A549 (cell line): Measurements from ENCODE around the gene MRPL17. TPM values are rescaled to one million over a fixed set of nuclear protein-coding genes. Genes with fewer than 3 reads are reported as not detected.

ENCODE experiments used
- ATAC-seq, 2 experiments: fragments of 200-7000 bp in 1 of 2; fragments of >200 bp in 1 of 2; cut with Nextera tagmentation in 1 of 2; cut with Tn5 transposase in 1 of 2; 3 replicates each; pipeline versions ENCODE4 v1.8.0 to v1.9.1; 2018 to 2020; ENCODE audit warnings: mild to moderate bottlenecking in 1 of 2, moderate library complexity in 1 of 2
- CTCF ChIA-PET: fragments of 300-600 bp; sonication (Branson Sonifier 250); formaldehyde crosslinking; extraction: SDS; loops from one replicate; lab custom pipeline; 2021; ENCODE audit warnings: antibody characterized with exemption, inconsistent platforms; lab: Yijun Ruan, JAX
- POLR2A ChIA-PET: fragments of 350-600 bp; formaldehyde crosslinking; extraction: SDS; loops from one replicate; lab custom pipeline; 2021; ENCODE audit warnings: antibody characterized with exemption, inconsistent platforms; lab: Yijun Ruan, JAX
- DNase-seq, 2 experiments: peaks; one replicate each; pipeline versions ENCODE4 v3.0.0 to v3.0.0-alpha.2; 2011 to 2016; ENCODE audit warnings: low read depth in 1 of 2, low spot score in 1 of 2
- FAIRE-seq: peaks from 2 replicates; lab custom pipeline; 2011; peaks lifted over from hg19 to GRCh38; lab: Jason Lieb, UNC
- H3K27ac ChIP-seq, 2 experiments: fragments of >200 bp; sonication (Bioruptor Twin); formaldehyde crosslinking; 3 replicates each; pipeline ENCODE4 v1.5.1; 2016 to 2017
- H3K4me1 ChIP-seq: fragments of >200 bp; sonication (Bioruptor Twin); formaldehyde crosslinking; 3 replicates; pipeline ENCODE4 v1.6.1; 2016
- H3K4me2 ChIP-seq: fragments of >200 bp; sonication (Bioruptor Twin); formaldehyde crosslinking; 3 replicates; pipeline ENCODE4 v1.6.1; 2016
- H3K4me3 ChIP-seq: fragments of >200 bp; sonication (Bioruptor Twin); formaldehyde crosslinking; 3 replicates; pipeline ENCODE4 v1.5.1; 2016
- H3K9me3 ChIP-seq: fragments of >200 bp; sonication (Bioruptor Twin); formaldehyde crosslinking; 3 replicates; pipeline ENCODE4 v1.6.1; 2016
- BCL3 ChIP-seq: fragments of >200 bp; sonication (Bioruptor Twin); formaldehyde crosslinking; IDR thresholded peaks from 3 replicates; pipeline ENCODE4 v1.6.1; 2016
- BHLHE40 ChIP-seq: IDR thresholded peaks from 2 replicates; pipeline ENCODE4 v1.6.1; 2012; ENCODE audit warnings: low read depth, low read length, inconsistent platforms
- CBX8 ChIP-seq: fragments of 200-600 bp; sonication (generic); IDR thresholded peaks from 2 replicates; pipeline ENCODE4 v1.6.1; 2016
- CEBPB ChIP-seq, 2 experiments: fragments of >200 bp in 1 of 2; sonication (Bioruptor Twin) in 1 of 2; formaldehyde crosslinking in 1 of 2; IDR thresholded peaks; 2 replicates each; pipeline ENCODE4 v1.6.1; 2012 to 2016
- CHD4 ChIP-seq: fragments of 200-600 bp; sonication (generic); IDR thresholded peaks from 2 replicates; pipeline ENCODE4 v1.6.1; 2016; ENCODE audit warnings: antibody characterized with exemption, mild to moderate bottlenecking, borderline replicate concordance
- EHF ChIP-seq: fragments of 250-450 bp; sonication (Bioruptor Pico); IDR thresholded peaks from 2 replicates; pipeline ENCODE4 v1.5.0; 2020; ENCODE audit warnings: mild to moderate bottlenecking
- EHMT2 ChIP-seq: fragments of 200-600 bp; sonication (generic); IDR thresholded peaks from 2 replicates; pipeline ENCODE4 v1.6.1; 2016; ENCODE audit warnings: antibody characterized with exemption, low read depth, mild to moderate bottlenecking, moderate library complexity
- ELK1 ChIP-seq: fragments of 150-350 bp; IDR thresholded peaks from 2 replicates; pipeline ENCODE4 v1.6.1; 2014; ENCODE audit warnings: low read depth, mild to moderate bottlenecking, low read length
- FOSB ChIP-seq: fragments of 250-450 bp; sonication (Bioruptor Pico); IDR thresholded peaks from 2 replicates; pipeline ENCODE4 v1.5.0; 2020; ENCODE audit warnings: mild to moderate bottlenecking, moderate library complexity
- GATA3 ChIP-seq: IDR thresholded peaks from 2 replicates; pipeline ENCODE4 v1.6.1; 2012; ENCODE audit warnings: borderline replicate concordance
- HEYL ChIP-seq: fragments of 250-450 bp; sonication (Bioruptor Pico); IDR thresholded peaks from 2 replicates; pipeline ENCODE4 v1.8.0; 2021; ENCODE audit warnings: mild to moderate bottlenecking, moderate library complexity
- HOXA7 ChIP-seq: fragments of 250-450 bp; sonication (Bioruptor Pico); IDR thresholded peaks from 2 replicates; pipeline ENCODE4 v1.5.0; 2020; ENCODE audit warnings: mild to moderate bottlenecking, moderate library complexity
- JUN ChIP-seq, 2 experiments: fragments of >200 bp; sonication (Bioruptor Twin); formaldehyde crosslinking; IDR thresholded peaks; 2 replicates in 1 of 2; 3 replicates in 1 of 2; pipeline ENCODE4 v1.6.1; 2016 to 2017
- KDM1A ChIP-seq: fragments of 200-600 bp; sonication (generic); IDR thresholded peaks from 2 replicates; pipeline ENCODE4 v1.6.1; 2016; ENCODE audit warnings: low read depth, mild to moderate bottlenecking
- MAFK ChIP-seq: fragments of 450-650 bp; IDR thresholded peaks from 2 replicates; pipeline ENCODE4 v1.6.1; 2014; ENCODE audit not compliant: partially characterized antibody
- MYC ChIP-seq: IDR thresholded peaks from 2 replicates; pipeline ENCODE4 v1.6.1; 2012; ENCODE audit warnings: mild to moderate bottlenecking, inconsistent platforms, low read length, improper control_type of control experiment, borderline replicate concordance
- NFE2L2 ChIP-seq: fragments of 150-350 bp; conservative IDR thresholded peaks from 2 replicates; pipeline ENCODE4 v1.6.1; 2014; ENCODE audit warnings: low read length
- NPAS2 ChIP-seq: fragments of 250-450 bp; sonication (Bioruptor Pico); IDR thresholded peaks from 2 replicates; pipeline ENCODE4 v1.8.0; 2022; ENCODE audit warnings: mild to moderate bottlenecking, moderate library complexity, borderline replicate concordance
- POLR2A ChIP-seq: IDR thresholded peaks from 2 replicates; pipeline ENCODE4 v1.6.1; 2012; ENCODE audit warnings: mild to moderate bottlenecking, low read length
- RNF2 ChIP-seq: fragments of 200-600 bp; sonication (generic); IDR thresholded peaks from 2 replicates; pipeline ENCODE4 v1.6.1; 2016; ENCODE audit warnings: low read depth, mild to moderate bottlenecking, antibody characterized with exemption, moderate library complexity, borderline replicate concordance
- SMC3 ChIP-seq: fragments of >200 bp; sonication (Bioruptor Twin); formaldehyde crosslinking; IDR thresholded peaks from 3 replicates; pipeline ENCODE4 v1.6.1; 2018; ENCODE audit warnings: inconsistent platforms
- SREBF2 ChIP-seq: fragments of 450-650 bp; IDR thresholded peaks from 2 replicates; pipeline ENCODE4 v1.6.1; 2014; ENCODE audit warnings: mild to moderate bottlenecking, moderate library complexity
- TP53 ChIP-seq: fragments of 250-450 bp; sonication (Bioruptor Pico); IDR thresholded peaks from 2 replicates; pipeline ENCODE4 v1.5.0; 2021; ENCODE audit warnings: mild to moderate bottlenecking, moderate library complexity
- ZSCAN20 ChIP-seq: fragments of 250-450 bp; sonication (Bioruptor Pico); IDR thresholded peaks from 2 replicates; pipeline ENCODE4 v1.8.0; 2022; ENCODE audit warnings: mild to moderate bottlenecking, moderate library complexity
- WGBS: methylation state at CpG from one replicate; pipeline ENCODE4 v1.1.6; 2017; ENCODE audit errors: missing lambda C conversion rate; 5-methylcytosine and 5-hydroxymethylcytosine counted together
- polyA plus RNA-seq, 4 experiments: library from polyadenylated mRNA; depleted of rRNA in 3 of 4; stranded (reverse); fragments of >200 nt; fragmentation: RNase III in 1 of 4; extraction: RNeasy Plus Mini Kit Qiagen cat#74134 plus additional on column Dnase treatment in 1 of 4; gene quantifications; 2 replicates in 3 of 4; 3 replicates in 1 of 4; pipeline ENCODE4 v1.2.3, GENCODE V29; 2011 to 2017

The MRPL17 gene
- polyA plus RNA-seq, 2 of the 4 experiments (the other 2 are of a cell fraction): 96.8 to 128 TPM

DNA sequence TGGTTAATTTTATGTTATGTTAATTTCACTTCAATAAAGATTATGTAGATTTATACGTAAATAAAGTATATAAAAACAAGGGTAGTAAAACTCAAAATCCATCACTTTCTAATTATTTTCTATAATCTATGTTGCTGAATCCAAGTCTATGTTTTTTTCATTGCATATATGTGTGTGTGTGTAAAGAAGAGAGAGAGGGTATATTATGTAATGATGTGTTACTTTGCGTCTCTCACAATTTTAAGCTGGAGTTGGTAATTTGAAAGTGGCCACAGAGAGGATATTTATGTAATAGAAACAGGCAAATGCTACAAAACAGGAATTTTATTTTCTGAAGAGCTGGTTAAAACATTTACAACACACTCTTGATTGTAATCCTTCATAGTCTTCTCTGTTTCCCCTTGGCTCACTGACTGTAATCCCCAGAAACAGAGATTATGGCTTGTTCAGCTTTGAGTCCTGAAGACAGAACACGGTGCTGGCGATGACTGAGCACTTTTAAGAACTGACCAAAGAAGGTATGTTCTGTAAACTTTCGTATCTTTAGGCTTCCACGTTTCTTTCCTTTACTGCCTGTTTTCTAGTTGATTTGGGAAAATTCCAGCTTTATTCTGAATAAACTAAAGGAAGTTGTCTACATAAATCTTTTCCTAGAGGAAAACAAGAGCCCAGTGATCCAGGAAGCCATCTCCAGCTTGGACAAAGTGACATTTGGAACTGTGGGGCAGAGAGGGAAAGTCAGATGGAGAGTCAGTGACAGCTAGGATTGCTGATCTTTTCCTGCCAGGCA lies 45.0 kb upstream of the MRPL17 start:
- H3K9me3 ChIP-seq: no peaks in the 10 kb centered on the region
- WGBS: 33% methylated on average over 6 of the region's 6 CpGs
- ATAC-seq (no peak), DNase-seq (peak in 1 of 2 experiments; percentile 3), FAIRE-seq (no peak)
- no peak for TF ChIP-seq HEYL (CRISPR knock-in tag)
- no peak for TF ChIP-seq JUN (IDR thresholded peaks at IDR 0.05)
- peak; percentile 13 for TF ChIP-seq MAFK
- no peak for TF ChIP-seq NPAS2 (CRISPR knock-in tag)
- no peak for TF ChIP-seq RNF2
- TF ChIP-seq BHLHE40: no peak
- TF ChIP-seq FOSB (CRISPR knock-in tag): no peak
- no peak for TF ChIP-seq BCL3
- TF ChIP-seq POLR2A: no peak
- peak; percentile 30; the same call in 1 of the 2 replicates for TF ChIP-seq NFE2L2
- TF ChIP-seq KDM1A: no peak
- CTCF ChIA-PET: interaction anchor here (1.7 to 2.2 kb wide), 2 partner anchors 9 to 22 kb away, joined by 6 to 13 read pairs; no protein-coding TSS in a partner anchor
- no peak overlapping the region for H3K4me3 ChIP-seq
- no peaks in the 10 kb centered on the region for H3K4me1 ChIP-seq
- POLR2A ChIA-PET: no interaction called here
- no peak overlapping the region for H3K4me2 ChIP-seq
- no peak overlapping the region for H3K27ac ChIP-seq

GRCh38 chr11:6725386-6725896 lies 42.3 kb upstream of the MRPL17 start:
- Histone ChIP-seq H3K9me3 (no peaks in the 10 kb centered on the region), H3K4me1 (no peaks in the 10 kb centered on the region), H3K4me2 (no peak overlapping the region), H3K27ac (no peak overlapping the region), H3K4me3 (no peak overlapping the region)
- ChIA-PET POLR2A (no interaction called here), CTCF (interaction anchor here (4.1 kb wide), 1 partner anchor 12 kb away, joined by 17 read pairs; no protein-coding TSS in a partner anchor)
- no peak for TF ChIP-seq EHF
- no peak for TF ChIP-seq HOXA7 (CRISPR knock-in tag)
- TF ChIP-seq EHMT2: no peak
- no peak for TF ChIP-seq ZSCAN20 (CRISPR knock-in tag)
- no peak for TF ChIP-seq ELK1
- no peak for TF ChIP-seq HEYL (CRISPR knock-in tag)
- TF ChIP-seq NFE2L2: no peak
- TF ChIP-seq CEBPB (IDR thresholded peaks at IDR 0.05): no peak
- TF ChIP-seq CHD4: no peak
- TF ChIP-seq SREBF2: no peak
- no peak for TF ChIP-seq POLR2A
- TF ChIP-seq MYC: no peak
- no peak for TF ChIP-seq BHLHE40
- no peak for TF ChIP-seq TP53
- no peak for TF ChIP-seq GATA3
- ATAC-seq (no peak), FAIRE-seq (no peak), DNase-seq (no peak)
- 1% methylated on average over 2 of the region's 2 CpGs for WGBS

DNA sequence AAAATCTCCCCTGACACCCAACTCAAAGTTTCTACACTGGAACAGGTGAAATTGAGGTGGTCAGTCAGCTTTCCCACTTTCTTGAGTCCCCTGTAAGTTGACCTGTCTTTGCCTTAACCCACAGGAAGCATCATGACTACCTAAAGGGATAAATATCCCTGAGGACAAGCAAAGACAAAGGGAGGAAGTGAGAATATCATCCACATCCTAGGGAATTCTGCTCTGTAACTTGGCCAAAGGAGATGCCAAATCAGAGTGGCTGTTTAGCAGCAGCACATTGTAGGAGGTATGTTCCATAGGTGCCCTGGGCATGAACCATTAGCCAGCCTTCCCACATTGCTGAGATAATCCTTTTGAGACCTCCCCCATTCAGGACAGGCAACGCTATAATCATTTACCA lies 40.9 kb upstream of the MRPL17 start:
- Histone ChIP-seq H3K9me3 (no peaks in the 10 kb centered on the region), H3K27ac (no peak overlapping the region), H3K4me2 (no peak overlapping the region), H3K4me1 (no peaks in the 10 kb centered on the region), H3K4me3 (no peak overlapping the region)
- ChIA-PET POLR2A (no interaction called here), CTCF (interaction anchor here (4.1 kb wide), 1 partner anchor 13 kb away, joined by 17 read pairs; no protein-coding TSS in a partner anchor)
- WGBS: 18% methylated on average over 1 of the region's 1 CpG
- ATAC-seq (no peak), DNase-seq (no peak), FAIRE-seq (no peak)
- TF ChIP-seq SMC3 (no peak), CBX8 (no peak), HOXA7 (CRISPR knock-in tag) (no peak)
- TF ChIP-seq, all 56 proteins: peak for 0
